GM12891 (cell line): ENCODE results near the gene NALCN.

Source experiments
- DNase-seq: peaks from one replicate; pipeline ENCODE4 v3.0.0; 2011; ENCODE audit warnings: low spot score; ENCODE audit not compliant: insufficient read length
- FAIRE-seq: peaks from 2 replicates; lab custom pipeline; 2011; peaks lifted over from hg19 to GRCh38; lab: Jason Lieb, UNC
- PAX5 ChIP-seq: IDR thresholded peaks from 2 replicates; pipeline ENCODE4 v1.6.1; 2011; ENCODE audit warnings: low read length, moderate library complexity, mild to moderate bottlenecking; ENCODE audit not compliant: insufficient read depth, severe bottlenecking
- POLR2A ChIP-seq: IDR thresholded peaks from 2 replicates; pipeline ENCODE4 v1.6.1; 2011; ENCODE audit warnings: low read depth, low read length, control low read depth
- POLR2AphosphoS5 ChIP-seq: IDR thresholded peaks from 2 replicates; pipeline ENCODE4 v1.6.1; 2011; ENCODE audit warnings: low read depth, low read length, control low read depth
- POU2F2 ChIP-seq: IDR thresholded peaks from 2 replicates; pipeline ENCODE4 v1.6.1; 2011; ENCODE audit warnings: low read depth, mild to moderate bottlenecking, control low read depth, low read length, moderate library complexity
- SPI1 ChIP-seq: IDR thresholded peaks from 2 replicates; pipeline ENCODE4 v1.6.1; 2011; ENCODE audit warnings: low read depth, low read length, control low read depth
- TAF1 ChIP-seq: IDR thresholded peaks from 2 replicates; pipeline ENCODE4 v1.6.1; 2011; ENCODE audit warnings: low read depth, low read length, control low read depth

Gene NALCN

DNA sequence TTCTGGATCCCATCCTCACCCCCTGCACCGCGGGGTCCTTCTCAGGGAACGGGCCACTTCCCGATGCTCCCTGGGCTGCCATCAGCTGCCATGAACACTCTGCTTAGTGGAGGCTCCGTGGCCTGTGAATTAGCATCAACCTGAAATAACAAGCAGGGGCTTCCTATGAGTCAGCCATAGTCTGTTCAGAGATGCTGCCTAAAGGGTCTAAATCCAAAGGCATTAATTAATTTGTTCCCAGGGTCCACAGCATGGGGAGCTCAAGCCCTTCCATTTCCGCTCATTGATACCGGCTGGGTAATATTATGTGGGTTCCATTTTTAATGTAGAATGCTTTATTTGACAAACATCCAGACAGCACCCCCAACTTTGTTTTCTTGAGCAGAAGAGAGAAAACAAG, 399.8 kb downstream of the NALCN start:
- TF ChIP-seq SPI1, result no peak
- no peak for TF ChIP-seq POLR2A
- TF ChIP-seq PAX5, result no peak
- DNase-seq (no peak), FAIRE-seq (no peak)

DNA sequence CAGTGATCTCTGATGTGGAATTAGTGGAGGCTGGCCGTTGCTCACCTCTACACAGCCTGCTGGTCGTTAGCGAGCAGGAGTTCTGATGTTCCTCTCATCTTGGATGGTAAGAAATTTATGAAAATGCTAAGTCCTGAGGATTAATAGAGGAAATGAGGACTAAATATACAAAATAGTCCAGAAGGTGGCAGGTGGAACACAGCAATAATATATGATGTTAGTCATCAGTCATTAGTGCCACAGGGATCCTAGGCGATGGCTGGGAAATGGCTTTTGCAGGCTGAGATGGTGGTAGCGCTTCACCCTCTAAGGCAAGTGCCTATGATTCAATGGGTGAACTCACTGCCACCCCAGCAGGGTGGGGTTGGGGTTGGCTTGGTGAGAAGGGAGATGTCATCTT, 403.1 kb downstream of the NALCN start:
- DNase-seq (no peak), FAIRE-seq (no peak)
- TF ChIP-seq POLR2A (no peak), POU2F2 (no peak), POLR2AphosphoS5 (no peak), TAF1 (no peak), PAX5 (no peak), SPI1 (no peak)

GRCh38 chr13:101010100-101010499, 406.2 kb downstream of the NALCN start:
- TF ChIP-seq TAF1 (no peak), PAX5 (no peak), POU2F2 (no peak), POLR2A (no peak), POLR2AphosphoS5 (no peak), SPI1 (no peak)
- DNase-seq, result no peak
- no peak for FAIRE-seq

GRCh38 chr13:101007245-101007644, 409.1 kb downstream of the NALCN start:
- DNase-seq, result no peak
- no peak for FAIRE-seq
- TF ChIP-seq TAF1 (no peak), POLR2AphosphoS5 (no peak), SPI1 (no peak), PAX5 (no peak), POLR2A (no peak), POU2F2 (no peak)
